T-helper 1 cell (primary cell): ENCODE measurements around the gene CENPQ.

Source experiments
- DNase-seq, 5 donors: peaks; one replicate each; pipeline ENCODE4 v3.0.0-alpha.2; 2012 to 2020

CENPQ gene

DNA sequence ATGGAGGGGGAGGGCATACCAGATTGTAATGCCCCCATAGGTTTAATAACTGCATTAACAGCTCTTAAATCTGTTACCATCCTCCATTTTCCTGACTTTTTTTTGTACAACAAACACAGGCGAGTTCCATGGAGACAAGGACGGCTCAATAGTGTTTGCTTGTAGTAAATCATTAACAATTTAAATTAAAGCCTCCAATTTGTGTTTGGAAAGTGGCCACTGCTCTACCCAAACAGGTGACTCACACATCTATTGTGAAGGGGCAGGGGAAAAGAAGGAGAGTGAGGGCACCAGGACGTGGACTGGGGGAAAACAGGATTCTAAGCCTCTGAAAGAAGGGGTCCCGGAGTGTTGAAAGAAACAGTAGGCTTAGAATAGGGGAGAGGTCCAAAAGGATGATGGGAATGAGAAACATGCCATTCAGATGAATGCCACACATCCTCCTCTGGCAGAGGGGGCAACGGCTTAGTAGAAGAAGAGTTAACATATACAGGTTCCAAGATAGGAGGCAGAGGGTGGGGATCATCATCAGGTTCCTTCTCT, 43.5 kb downstream of the CENPQ start:
- DNase-seq, result no peak

DNA sequence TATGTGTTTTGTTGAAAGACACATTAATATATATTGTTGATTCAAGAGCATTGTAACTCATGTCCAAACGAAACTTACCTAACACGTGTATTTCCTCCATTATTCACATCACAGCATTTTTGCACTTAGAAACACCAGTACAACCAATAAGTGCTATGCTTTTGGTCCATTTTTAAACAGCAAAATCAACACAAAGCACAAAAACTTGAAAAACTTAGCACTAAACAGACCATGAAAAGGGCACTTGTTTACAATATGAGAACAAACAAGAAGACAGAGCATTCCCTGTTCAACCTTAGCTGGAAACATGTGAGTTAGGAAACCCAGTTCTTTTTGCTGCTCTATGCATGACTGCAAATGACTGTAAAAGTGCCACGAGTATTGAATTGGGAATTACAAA, 46.2 kb downstream of the CENPQ start:
- DNase-seq, result no peak

GRCh38 chr6:49513153-49513989, 50.2 kb downstream of the CENPQ start:
- no peak for DNase-seq

DNA sequence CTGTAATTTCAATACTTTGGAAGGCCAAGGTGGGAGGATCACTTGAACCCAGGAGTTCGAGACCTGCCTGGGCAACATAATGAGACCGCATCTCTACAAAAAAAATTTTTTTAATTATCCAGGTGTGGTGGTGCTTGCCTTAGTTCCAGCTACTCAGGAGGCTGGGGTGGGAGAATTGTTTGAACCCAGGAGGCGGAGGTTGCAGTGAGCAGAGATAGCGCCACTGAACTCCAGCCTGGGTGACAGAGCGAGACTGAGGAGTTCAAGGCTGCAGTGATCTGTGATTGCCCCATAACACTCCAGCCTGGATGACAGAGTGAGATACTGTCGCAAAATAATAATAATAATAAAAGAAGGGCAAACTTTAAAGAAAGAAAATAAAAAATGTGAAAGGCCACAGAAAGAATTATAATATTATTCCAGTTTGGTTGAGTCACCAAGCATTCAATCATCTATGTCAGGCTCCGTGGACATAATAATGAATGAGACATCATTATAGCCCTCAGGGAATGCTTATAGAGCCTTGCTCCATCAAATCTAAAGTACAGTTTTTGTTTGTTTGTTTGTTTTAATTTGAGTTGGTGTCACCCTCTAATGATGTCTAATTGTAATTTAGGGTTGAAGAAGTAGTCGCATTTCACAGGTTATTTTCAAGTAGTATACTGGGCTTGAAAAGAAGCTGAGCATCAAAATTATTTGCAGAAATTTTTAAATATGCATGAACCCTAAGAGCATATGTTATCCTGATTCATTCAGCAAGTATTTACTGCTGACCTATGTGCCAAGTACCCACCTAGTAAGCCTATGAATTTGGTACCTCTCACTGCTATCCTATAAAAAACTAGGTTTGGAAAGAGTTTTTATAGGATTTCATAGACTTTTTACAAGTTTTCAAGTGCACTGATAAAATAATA, 51.7 kb downstream of the CENPQ start:
- DNase-seq, result no peak

DNA sequence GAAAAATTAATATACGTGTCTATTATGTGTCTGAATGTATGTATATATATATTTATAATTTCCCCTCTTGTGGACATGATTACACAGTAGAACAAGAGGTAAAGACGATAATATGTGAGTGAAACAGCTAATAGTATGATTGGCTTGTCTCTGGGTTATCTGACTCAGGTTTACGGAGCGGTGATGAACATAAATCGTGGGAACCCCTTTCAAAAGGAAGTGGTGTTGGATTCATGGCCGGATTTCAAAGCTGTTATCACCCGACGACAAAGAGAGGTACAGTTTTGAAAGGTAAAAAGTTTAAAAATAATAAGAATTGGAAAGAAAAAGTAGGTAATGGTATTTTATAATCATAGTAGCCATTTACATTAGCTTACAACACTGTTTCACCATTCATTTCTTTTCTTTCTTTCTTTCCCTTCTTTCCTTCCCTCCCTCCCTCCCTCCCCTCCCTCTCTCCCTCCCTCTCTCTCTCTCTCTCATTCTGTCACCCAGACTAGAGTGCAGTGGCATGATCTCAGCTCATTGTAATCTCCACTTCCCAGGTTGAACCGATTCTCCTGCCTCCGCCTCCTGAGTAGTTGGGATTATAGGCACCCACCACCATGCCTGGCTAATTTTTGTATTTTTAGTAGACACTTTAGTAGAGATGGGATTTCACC, 52.4 kb downstream of the CENPQ start:
- DNase-seq, result no peak

- no peak for DNase-seq
Observed at GRCh38 chr6:49516147-49516505, 53.0 kb downstream of the CENPQ start.

- DNase-seq, result no peak
Observed at GRCh38 chr6:49517919-49518318, 54.7 kb downstream of the CENPQ start.

DNA sequence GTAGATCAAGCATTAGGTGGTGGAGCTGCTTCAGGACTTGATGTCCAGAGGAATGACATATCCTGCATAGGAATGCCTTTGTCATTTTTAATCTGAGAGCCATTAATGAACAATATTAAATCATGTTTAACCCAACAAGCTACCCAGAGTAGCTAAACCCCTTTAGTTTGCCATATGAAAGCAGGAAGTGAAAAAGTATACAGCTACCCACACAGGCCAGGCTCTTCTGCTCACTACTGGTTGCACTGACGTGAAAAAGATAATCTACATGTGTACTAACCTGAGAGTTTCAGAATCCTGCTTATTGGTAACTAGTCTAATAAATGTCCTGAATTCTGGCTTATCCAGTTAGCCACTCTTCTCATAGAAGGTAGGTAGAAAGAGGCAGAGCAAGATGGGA, 56.5 kb downstream of the CENPQ start:
- DNase-seq, result no peak

DNA sequence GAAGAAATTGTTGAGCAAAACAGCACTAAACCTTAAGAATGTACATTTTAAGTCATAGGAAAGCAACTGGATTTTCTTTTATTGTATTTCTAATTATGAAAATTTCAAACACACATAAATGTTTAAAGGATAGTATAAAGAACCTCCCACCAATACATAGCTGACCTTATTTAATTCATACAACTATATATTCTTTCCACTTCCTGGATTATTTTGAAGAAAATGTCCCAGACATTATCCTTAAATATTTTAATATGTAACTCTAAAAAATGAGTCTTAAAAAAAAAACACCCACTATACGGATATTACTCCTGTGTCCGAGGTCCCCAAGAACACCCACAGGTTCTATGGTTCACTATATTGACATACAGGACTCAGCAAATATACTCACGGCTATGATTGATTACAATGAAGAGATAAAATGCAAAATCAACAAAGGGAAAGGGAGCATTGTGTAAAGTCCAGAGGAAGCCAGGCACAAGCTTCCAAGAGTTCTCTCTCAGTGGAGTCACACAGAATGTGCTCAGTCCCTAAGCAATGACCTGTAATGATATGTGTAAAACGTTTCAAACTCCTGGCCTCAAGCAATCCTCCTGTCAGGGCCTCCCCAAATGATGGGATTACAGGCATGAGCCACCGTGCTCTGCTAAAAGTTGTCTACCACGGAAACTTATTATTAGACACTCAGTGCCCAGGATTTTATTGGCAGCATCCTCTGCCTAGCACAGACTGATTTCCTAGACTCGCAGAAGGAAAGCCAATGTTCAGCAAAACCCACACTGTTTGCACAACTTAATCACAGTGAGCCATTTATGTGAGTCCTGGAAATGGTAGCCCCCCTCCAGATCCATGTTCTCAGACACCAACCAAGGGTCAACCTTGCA, 59.8 kb downstream of the CENPQ start:
- DNase-seq, result no peak

DNA sequence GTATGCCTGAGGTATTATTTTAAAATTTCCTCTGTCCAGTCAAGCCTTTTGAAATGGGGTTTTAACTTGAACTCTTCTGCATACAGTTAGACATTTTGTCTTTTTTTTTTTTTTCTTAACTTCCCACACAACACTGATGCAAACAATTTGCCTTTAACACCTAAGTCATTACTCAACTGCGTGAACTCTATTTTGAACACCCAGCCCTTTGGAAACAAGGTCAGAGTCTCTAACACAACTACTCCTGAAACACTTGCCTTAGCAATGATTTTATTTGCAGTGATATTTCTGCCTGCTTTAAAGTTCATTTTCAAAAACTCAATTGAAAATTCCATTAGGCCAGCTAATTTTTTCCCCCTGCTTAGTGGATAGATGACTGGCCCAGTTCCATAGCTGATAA, 60.7 kb downstream of the CENPQ start:
- no peak for DNase-seq

DNA sequence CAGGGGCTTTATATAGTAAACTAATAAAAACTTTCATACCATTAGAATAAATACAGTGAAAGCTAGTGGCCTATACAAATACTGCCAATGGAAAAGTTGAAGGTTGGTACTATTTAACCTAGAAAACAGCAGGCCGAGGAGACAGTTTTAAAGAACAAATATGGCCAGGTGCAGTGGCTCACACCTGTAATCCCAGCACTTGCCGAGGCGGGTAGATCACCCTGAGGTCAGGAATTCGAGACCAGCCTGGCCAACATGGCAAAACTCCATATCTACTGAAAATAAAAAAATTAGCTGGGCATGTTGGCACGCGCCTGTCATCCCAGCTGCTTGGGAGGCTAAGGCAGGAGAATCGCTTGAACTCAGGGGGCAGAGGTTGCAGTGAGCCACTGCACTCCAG, 61.4 kb downstream of the CENPQ start:
- DNase-seq, result no peak

- DNase-seq, result no peak
Observed at GRCh38 chr6:49526598-49526997, 63.4 kb downstream of the CENPQ start.

- DNase-seq, result no peak
Observed at GRCh38 chr6:49527320-49527719, 64.2 kb downstream of the CENPQ start.

GRCh38 chr6:49528571-49528970, 65.4 kb downstream of the CENPQ start:
- DNase-seq, result no peak

DNA sequence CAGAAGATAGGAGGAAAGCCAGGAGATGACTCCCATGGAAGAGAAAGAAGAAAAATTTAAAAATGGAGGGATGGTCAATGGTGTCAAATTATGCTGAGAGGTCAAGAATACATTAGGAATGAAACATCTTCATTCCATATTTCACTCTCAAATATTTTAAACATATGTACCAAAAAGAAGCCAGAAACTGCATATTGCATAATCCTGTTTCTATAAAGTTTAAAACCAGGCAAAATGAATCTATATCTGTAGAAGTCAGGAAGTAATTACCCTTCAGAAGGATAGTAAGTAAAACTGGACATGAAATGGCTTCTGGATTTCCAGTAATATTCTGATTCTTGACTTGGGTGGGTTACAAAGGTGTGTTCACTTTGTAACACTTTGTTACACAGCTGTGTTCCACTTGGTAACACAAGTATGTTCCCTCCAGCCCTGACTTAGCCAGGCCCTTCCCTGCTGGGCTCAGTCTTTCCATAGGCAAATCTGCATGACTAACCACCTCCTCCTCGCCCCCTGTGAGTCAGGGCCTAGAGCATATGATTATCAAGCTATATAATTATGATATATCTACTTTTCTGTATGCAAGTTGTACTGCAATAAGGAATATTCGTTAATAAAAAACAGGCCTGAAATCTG, 67.1 kb downstream of the CENPQ start:
- DNase-seq, result no peak

GRCh38 chr6:49531774-49532569, 68.8 kb downstream of the CENPQ start:
- DNase-seq, result peak in 1 of 5 donors; percentile 26

DNA sequence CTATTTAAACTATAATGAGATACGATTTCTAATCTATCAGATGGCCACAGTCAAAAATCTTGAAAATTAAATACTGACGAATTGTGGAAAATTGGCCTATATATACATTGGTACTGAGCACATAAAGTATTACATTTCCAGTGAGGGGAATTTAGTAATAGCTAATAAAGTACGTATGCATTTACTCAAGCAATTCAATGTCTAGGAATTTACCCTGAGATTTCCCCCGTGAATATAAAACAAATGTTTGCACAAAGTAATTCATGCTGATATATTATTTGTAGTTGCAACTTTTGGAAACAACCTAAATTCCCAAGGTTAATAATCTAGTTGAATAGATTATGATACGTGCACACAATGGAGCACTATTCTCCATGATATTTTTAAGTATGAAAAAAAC, 72.6 kb downstream of the CENPQ start:
- no peak for DNase-seq

GRCh38 chr6:49539102-49539501, 75.9 kb downstream of the CENPQ start:
- DNase-seq, result no peak

DNA sequence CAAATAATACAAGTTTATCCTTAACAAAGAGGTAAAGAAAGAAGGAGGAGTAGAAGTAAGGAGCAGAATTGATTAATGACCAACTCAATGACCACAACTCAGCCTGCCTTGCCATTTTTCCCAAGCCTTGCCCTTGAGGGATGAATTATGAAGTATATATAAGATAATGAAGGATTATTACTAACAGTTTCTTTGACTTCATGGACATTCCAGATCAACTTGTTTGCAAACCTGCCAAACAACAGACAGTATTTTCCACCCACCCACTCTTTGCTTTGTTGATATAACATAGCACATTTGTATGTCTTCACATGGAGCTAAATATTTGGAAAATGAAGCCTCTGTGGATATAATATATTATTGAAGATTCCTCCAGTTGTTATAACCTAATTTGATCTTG, 77.4 kb downstream of the CENPQ start:
- no peak for DNase-seq

- peak in 1 of 5 donors; percentile 6 for DNase-seq
Observed at GRCh38 chr6:49541210-49541724, 78.1 kb downstream of the CENPQ start.
